HG03280 (cell line): ENCODE data around the gene DOK6.
A peak's percentile ranks its signal among the peaks of the same experiment; 100 is the strongest.
"Not testable (repeated sequence)": the region's sequence is repeated elsewhere in the genome, so short reads cannot be mapped to it uniquely, and the experiment has no call there.

Experiments
- ATAC-seq: cut with Tn5 transposase; IDR thresholded peaks from one replicate; pipeline ENCODE4 v1.9.1; 2021; ENCODE audit warnings: mild to moderate bottlenecking, moderate library complexity; ENCODE audit not compliant: unreplicated experiment

Gene DOK6

GRCh38 chr18:69787825-69788547 is 387.3 kb downstream of the DOK6 start:
- ATAC-seq: no peak

- no peak for ATAC-seq
Observed at GRCh38 chr18:69789794-69790193, 389.1 kb downstream of the DOK6 start.

GRCh38 chr18:69790649-69791048 is 390.0 kb downstream of the DOK6 start:
- ATAC-seq: no peak

GRCh38 chr18:69795791-69796190 is 395.1 kb downstream of the DOK6 start:
- no peak for ATAC-seq

DNA sequence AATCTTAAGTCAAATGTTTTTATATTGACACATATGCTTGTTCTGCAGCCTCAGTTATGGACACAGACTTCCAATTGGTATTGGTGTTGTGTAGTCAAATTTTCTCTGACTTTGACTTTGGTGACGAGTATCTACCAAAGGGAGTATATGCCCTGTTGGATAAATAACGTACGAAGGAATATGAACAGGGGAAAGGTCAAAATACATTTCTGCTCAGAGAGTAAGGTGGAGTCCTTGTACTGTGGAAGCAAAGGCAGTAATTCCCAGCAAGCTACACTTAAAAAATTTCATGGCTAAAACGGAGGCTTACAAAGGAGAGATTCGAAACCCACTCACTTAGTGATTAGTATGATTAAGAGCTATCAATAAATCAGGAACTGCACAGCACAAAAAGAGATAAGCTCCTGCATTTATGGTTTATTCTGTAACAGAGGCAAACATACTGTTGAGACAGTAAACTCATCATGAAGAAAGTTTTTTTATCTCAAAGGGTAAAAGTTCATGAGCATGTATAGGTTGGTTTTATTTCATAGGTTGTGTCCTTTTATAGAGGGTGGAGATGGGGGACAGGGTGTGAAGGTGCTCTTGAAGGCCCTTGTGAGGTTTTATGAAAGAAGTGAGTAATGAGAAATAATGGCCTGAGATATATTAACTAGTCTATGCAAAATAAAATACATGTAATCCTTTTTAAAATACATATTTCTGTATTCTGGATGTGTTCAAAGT is 404.3 kb downstream of the DOK6 start:
- no peak for ATAC-seq

DNA sequence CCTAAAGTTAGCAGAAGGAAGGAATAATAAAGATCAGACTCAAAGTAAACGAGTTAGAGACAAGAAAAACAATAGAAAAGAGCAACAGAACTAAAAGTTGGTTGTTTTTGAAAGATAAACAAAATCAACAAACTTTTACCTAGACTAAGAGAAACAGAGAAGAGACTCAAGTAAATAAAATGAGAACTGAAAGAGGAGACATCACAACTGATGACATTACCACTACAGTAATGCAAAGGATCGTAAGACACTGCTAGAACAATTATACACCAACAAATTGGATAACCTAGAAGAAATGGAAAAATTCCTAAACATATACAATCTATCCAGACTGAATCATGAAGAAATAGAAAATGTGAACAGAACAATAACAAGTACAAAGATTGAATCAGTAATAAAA is 407.7 kb downstream of the DOK6 start:
- no peak for ATAC-seq

GRCh38 chr18:69813559-69813958 is 412.9 kb downstream of the DOK6 start:
- no peak for ATAC-seq

- no peak for ATAC-seq
Observed at GRCh38 chr18:69814861-69815385, 414.2 kb downstream of the DOK6 start.

DNA sequence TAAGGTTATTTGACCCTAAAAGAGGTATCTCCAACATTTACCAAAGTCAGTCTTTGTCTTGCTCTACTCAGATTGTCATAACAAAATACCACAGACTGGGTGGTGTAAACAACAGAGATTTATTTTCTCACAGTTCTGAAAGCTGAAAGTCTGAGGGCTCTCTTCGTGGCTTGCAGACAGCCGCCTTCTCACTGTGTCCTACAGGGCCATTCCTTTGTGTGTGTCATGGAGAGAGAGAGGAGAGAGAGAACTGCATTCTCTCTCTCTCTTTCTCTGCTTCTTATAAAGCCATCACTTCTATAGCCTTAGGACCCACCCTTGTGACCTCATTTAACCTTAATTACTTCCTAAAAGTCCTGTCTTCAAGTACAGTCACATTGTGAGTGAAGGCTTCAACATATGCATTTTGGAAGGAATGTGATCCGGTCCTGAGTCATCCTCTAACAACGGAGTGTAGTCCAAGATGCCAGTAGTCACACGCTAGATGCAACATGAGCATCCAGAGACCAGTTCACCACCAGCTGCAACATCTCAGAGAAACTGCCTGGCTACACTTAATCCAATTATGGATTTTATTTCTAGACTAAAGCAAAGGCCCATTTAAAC is 416.8 kb downstream of the DOK6 start:
- no peak for ATAC-seq

DNA sequence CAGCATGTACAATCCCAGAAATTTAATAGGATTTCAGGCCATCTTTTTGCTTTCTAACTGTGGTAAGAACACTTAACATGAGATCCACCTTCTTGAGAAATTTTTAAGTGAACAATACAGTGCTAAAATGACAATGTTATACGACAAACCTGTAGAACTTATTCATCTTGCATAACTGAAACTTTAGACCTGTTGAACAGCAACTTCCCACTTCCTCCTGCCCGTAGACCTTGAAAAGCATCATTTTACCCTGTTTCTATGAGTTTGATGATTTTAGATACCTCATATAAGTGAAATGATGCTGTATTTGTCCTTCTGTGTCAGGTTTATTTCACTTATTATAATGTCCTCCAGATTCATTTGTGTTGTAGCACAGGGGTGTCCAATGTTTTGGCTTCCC is 418.8 kb downstream of the DOK6 start:
- no peak for ATAC-seq

DNA sequence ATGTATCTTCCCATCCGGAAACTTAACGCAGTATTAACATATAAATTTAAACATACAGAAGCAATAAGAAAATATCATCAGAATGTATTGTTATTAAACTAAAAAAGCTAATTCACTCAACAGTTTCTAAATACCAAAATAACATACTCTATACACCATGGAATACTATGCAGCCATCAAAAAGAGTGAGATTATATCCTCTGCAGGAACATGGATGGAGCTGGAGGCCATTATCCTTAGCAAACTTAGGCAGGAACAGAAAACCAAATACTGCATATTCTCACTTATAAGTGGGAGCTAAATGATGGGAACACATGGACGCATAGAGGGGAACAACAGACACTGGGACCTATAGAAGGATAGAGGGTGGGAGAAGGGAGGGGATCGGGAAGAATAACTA is 419.9 kb downstream of the DOK6 start:
- no peak for ATAC-seq

- ATAC-seq: no peak
Observed at GRCh38 chr18:69830189-69830588, 429.5 kb downstream of the DOK6 start.

DNA sequence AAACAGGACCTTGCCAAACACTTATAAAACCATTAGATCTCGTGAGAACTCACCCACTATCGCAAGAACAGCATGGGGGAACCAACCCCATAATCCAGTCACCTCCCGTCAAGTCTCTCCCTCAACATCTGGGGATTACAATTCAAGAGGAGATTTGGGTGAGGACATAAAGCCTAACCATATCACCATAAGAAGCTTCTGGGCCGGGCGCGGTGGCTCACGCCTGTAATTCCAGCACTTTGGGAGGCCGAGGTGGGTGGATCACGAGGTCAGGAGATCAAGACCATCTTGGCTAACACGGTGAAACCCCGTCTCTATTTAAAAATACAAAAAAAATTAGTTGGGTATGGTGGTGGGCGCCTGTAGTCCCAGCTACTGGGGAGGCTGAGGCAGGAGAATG is 434.3 kb downstream of the DOK6 start:
- not testable (repeated sequence) for ATAC-seq

- no peak for ATAC-seq
Observed at GRCh38 chr18:69838003-69838402, 437.3 kb downstream of the DOK6 start.

DNA sequence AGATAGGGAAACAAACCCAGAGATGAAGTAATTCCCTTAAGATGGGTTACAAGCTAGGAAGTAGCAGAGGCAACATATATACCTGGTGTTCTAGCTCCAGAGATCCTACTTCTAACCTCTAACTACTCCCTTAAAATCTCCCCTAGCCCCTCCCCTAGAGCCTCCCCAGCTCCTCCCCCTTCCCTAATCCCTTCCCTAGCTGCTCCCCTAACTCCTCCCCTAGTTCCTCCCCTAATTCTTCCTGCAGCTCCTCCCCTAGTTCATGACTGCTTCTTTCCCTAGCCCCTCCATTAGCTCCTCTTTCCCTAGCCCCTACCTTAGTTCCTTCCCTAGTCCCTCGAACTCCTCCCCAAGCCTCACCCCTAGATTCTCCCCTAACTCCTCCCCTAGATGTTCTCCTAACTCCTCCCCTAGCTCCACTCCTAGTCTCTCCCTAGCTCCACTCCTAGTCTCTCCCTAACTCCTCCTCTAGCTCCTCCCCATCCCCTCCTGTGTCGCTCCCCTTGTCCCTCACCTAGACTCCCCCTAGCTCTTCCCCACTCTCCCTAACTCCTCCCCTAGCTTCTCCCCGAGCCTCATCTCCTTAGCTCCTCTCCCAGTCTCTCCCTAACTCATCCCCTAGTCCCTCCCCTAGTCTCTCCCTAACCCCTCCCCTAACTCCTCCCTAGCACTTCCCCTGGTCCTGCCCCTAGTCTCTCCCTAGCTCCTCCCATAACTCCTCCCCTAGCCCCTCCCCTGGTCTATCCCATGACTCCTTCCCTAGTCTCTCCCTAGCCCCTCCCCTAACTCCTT is 438.1 kb downstream of the DOK6 start:
- peak; percentile 54 for ATAC-seq

DNA sequence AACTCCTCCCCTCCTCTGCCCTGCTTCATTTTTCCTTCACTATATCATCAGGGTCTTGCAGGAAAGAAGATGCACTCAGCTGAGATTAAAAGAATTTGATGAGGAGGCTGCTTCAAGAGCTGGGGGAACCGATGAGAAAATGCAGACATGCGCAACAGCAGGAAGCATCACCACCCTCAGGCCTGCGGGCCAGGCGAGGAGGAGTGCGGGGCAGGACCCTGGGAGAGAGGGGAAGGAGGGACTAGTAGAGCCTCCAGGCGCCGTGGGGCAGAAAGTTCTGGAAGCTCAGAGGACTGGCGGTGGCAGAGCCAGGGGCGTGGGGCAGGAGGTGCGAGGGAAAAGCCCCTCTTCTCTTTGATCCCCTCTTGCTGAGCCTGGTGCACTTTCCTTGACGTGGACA is 438.8 kb downstream of the DOK6 start:
- no peak for ATAC-seq

- ATAC-seq: no peak
Observed at GRCh38 chr18:69840001-69840400, 439.3 kb downstream of the DOK6 start.

GRCh38 chr18:69840445-69840844 is 439.8 kb downstream of the DOK6 start:
- ATAC-seq: no peak

GRCh38 chr18:69841117-69841516 is 440.4 kb downstream of the DOK6 start:
- no peak for ATAC-seq

GRCh38 chr18:69843015-69843414 is 442.3 kb downstream of the DOK6 start:
- no peak for ATAC-seq

GRCh38 chr18:69844656-69845055 is 444.0 kb downstream of the DOK6 start:
- no peak for ATAC-seq
